ENCODE data around the gene MED13L.

- no peak for TF ChIP-seq POLR2AphosphoS5 (IDR thresholded peaks at IDR 0.05; ENCODE audit: low read depth, low read length)
- no peak for TF ChIP-seq TAF1 (IDR thresholded peaks at IDR 0.05; ENCODE audit: borderline replicate concordance, insufficient read depth, low read length)
- no peak for TF ChIP-seq FOXP2 (optimal IDR thresholded peaks at IDR 0.05; ENCODE audit: borderline replicate concordance, extremely low read depth, extremely low read length, insufficient read depth)
- TF ChIP-seq SIN3A (IDR thresholded peaks at IDR 0.05; ENCODE audit: borderline replicate concordance, insufficient read depth, low read length): no peak
- no peak for TF ChIP-seq REST (IDR thresholded peaks at IDR 0.05; ENCODE audit: insufficient read depth in 1 of 2, low read depth in 2 of 2, low read length in 2 of 2)
Observed at GRCh38 chr12:116027551-116027821, 250.0 kb downstream of the MED13L start.

All from PFSK-1 (cell line).